HEK293 (cell line): ENCODE results near the gene SEMA4C.

ENCODE experiments used
- CTCF ChIA-PET: fragments of 350-600 bp; formaldehyde crosslinking; extraction: SDS; loops from one replicate; lab custom pipeline; 2021; ENCODE audit warnings: antibody characterized with exemption; lab: Yijun Ruan, JAX
- POLR2A ChIA-PET: fragments of 300-600 bp; formaldehyde crosslinking; extraction: SDS; loops from one replicate; lab custom pipeline; 2020; ENCODE audit warnings: antibody characterized with exemption, inconsistent platforms; lab: Yijun Ruan, JAX
- H3K27ac ChIP-seq: fragments of 200-500 bp; sonication (Bioruptor generic); 2 replicates; pipeline ENCODE4 v1.5.1; 2014; ENCODE audit warnings: low read depth, low read length, control low read depth, inconsistent platforms; ENCODE audit errors: extremely low read depth
- H3K36me3 ChIP-seq, 2 experiments: fragments of 200-500 bp in 1 of 2; sonication (Bioruptor generic) in 1 of 2; 1 replicate in 1 of 2; 2 replicates in 1 of 2; pipeline ENCODE4 v1.5.1; 2014 to 2017; ENCODE audit warnings: inconsistent platforms in 2 of 2, low read length in 2 of 2; ENCODE audit not compliant: control insufficient read depth in 2 of 2, insufficient read depth in 1 of 2
- H3K4me1 ChIP-seq: fragments of 200-500 bp; sonication (Bioruptor generic); 2 replicates; pipeline ENCODE4 v1.5.1; 2014; ENCODE audit warnings: mild to moderate bottlenecking, low read length, inconsistent platforms; ENCODE audit not compliant: control insufficient read depth, insufficient read depth
- H3K4me3 ChIP-seq: 2 replicates; pipeline ENCODE4 v1.5.1; 2011; ENCODE audit warnings: low read depth, mild to moderate bottlenecking, control low read depth, low read length, moderate library complexity
- H3K9me3 ChIP-seq: fragments of 200-500 bp; sonication (Bioruptor generic); 2 replicates; pipeline ENCODE4 v1.5.1; 2014; ENCODE audit warnings: low read depth, low read length, inconsistent platforms; ENCODE audit not compliant: control insufficient read depth, insufficient read depth
- FEZF1 ChIP-seq: fragments of 450-650 bp; formaldehyde crosslinking; IDR thresholded peaks from 2 replicates; pipeline ENCODE4 v1.5.1; 2016; ENCODE audit warnings: missing biosample characterization, missing genetic modification characterization
- GLIS1 ChIP-seq: fragments of 450-650 bp; formaldehyde crosslinking; IDR thresholded peaks from 2 replicates; pipeline ENCODE4 v1.5.1; 2016; ENCODE audit warnings: missing biosample characterization, missing genetic modification characterization
- HOXA7 ChIP-seq: sonication (generic); formaldehyde crosslinking; IDR thresholded peaks from 2 replicates; pipeline ENCODE4 v1.8.1; 2022; ENCODE audit warnings: missing genetic modification reagents, borderline replicate concordance
- SCRT1 ChIP-seq: fragments of 450-650 bp; formaldehyde crosslinking; IDR thresholded peaks from 2 replicates; pipeline ENCODE4 v1.5.1; 2016; ENCODE audit warnings: missing biosample characterization, missing genetic modification characterization, borderline replicate concordance
- SETDB1 ChIP-seq: IDR thresholded peaks from one replicate; pipeline ENCODE4 v1.6.1; 2017; ENCODE audit warnings: mild to moderate bottlenecking, low read length, moderate library complexity, mixed read lengths; ENCODE audit not compliant: insufficient read length
- TCF7L2 ChIP-seq: IDR thresholded peaks from 2 replicates; pipeline ENCODE4 v1.6.1; 2011; ENCODE audit warnings: low read depth, mild to moderate bottlenecking, inconsistent platforms, low read length, moderate library complexity, borderline replicate concordance
- ZIC2 ChIP-seq: fragments of 450-650 bp; formaldehyde crosslinking; IDR thresholded peaks from 2 replicates; pipeline ENCODE4 v1.5.1; 2016; ENCODE audit warnings: missing biosample characterization, missing genetic modification characterization
- ZNF114 ChIP-seq: fragments of 450-650 bp; formaldehyde crosslinking; IDR thresholded peaks from 2 replicates; pipeline ENCODE4 v1.5.0; 2017; ENCODE audit warnings: missing biosample characterization, missing genetic modification characterization
- ZNF2 ChIP-seq: fragments of 450-650 bp; formaldehyde crosslinking; IDR thresholded peaks from 2 replicates; pipeline ENCODE4 v1.5.1; 2016; ENCODE audit warnings: missing biosample characterization, missing genetic modification characterization
- ZNF423 ChIP-seq: fragments of 450-650 bp; formaldehyde crosslinking; IDR thresholded peaks from 2 replicates; pipeline ENCODE4 v1.5.1; 2016; ENCODE audit warnings: missing biosample characterization, missing genetic modification characterization
- ZNF426 ChIP-seq: fragments of 450-650 bp; formaldehyde crosslinking; IDR thresholded peaks from 2 replicates; pipeline ENCODE4 v1.5.1; 2017; ENCODE audit warnings: missing biosample characterization, missing genetic modification characterization, mild to moderate bottlenecking, inconsistent platforms, moderate library complexity
- ZNF521 ChIP-seq: fragments of 450-650 bp; formaldehyde crosslinking; IDR thresholded peaks from 2 replicates; pipeline ENCODE4 v1.5.1; 2017; ENCODE audit warnings: missing biosample characterization, mild to moderate bottlenecking, missing genetic modification characterization
- ZNF529 ChIP-seq: fragments of 450-650 bp; formaldehyde crosslinking; IDR thresholded peaks from 2 replicates; pipeline ENCODE4 v1.5.1; 2017; ENCODE audit warnings: missing genetic modification characterization, missing biosample characterization; ENCODE audit not compliant: insufficient replicate concordance
- ZNF530 ChIP-seq: fragments of 450-650 bp; formaldehyde crosslinking; IDR thresholded peaks from 2 replicates; pipeline ENCODE4 v1.5.1; 2016; ENCODE audit warnings: low read depth, missing biosample characterization, missing genetic modification characterization
- ZNF558 ChIP-seq: fragments of 450-650 bp; formaldehyde crosslinking; IDR thresholded peaks from 2 replicates; pipeline ENCODE4 v1.5.1; 2016; ENCODE audit warnings: missing biosample characterization, missing genetic modification characterization
- ZNF600 ChIP-seq: fragments of 450-650 bp; formaldehyde crosslinking; IDR thresholded peaks from 2 replicates; pipeline ENCODE4 v1.5.1; 2016; ENCODE audit warnings: missing biosample characterization, missing genetic modification characterization
- ZNF610 ChIP-seq: fragments of 450-650 bp; formaldehyde crosslinking; IDR thresholded peaks from 2 replicates; pipeline ENCODE4 v1.5.1; 2016; ENCODE audit warnings: missing biosample characterization, missing genetic modification characterization, borderline replicate concordance
- ZNF785 ChIP-seq: fragments of 450-650 bp; formaldehyde crosslinking; IDR thresholded peaks from 2 replicates; pipeline ENCODE4 v1.5.1; 2016; ENCODE audit warnings: missing biosample characterization, missing genetic modification characterization
- ZXDB ChIP-seq: fragments of 450-650 bp; formaldehyde crosslinking; IDR thresholded peaks from 2 replicates; pipeline ENCODE4 v1.5.1; 2016; ENCODE audit warnings: missing biosample characterization, missing genetic modification characterization
- TF ChIP-seq, protein P1 (sequence below): sonication (generic); formaldehyde crosslinking; IDR thresholded peaks from 2 replicates; pipeline ENCODE4 v1.8.1; 2022; ENCODE audit warnings: mild to moderate bottlenecking, moderate library complexity, missing genetic modification reagents

Gene SEMA4C

DNA sequence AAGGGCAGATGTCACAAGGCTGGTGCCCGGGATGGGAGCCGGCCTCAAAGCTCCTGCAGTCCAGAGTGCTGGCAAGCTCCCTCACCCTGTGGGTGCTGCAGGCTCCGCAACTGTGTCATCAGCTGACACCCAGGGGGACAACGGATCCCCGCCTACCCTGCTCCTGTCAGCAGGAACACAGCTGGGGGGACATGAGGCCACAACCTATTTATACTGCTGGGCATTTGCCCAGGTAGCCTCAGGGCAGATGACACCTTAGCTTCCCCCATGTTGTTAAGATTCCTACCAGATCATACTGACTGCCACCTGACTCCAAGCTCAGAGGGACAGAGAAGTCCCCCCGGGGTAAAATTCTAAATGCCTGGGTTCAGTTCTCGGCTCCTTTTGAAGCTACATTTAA is 27.3 kb downstream of the SEMA4C start:
- H3K9me3 ChIP-seq, result no peaks in the 10 kb centered on the region
- no peak overlapping the region for H3K27ac ChIP-seq
- ChIA-PET POLR2A (interaction anchor here (0.9 to 2.3 kb wide), 2 partner anchors 15 to 26 kb away, joined by 4 to 11 read pairs; partner anchors contain the start of genes ANKRD39 and CNNM3), CTCF (interaction anchor here (0.7 to 2.1 kb wide), 2 partner anchors 15 to 269 kb away, joined by 5 read pairs; partner anchors contain the start of gene ANKRD39)
- TF ChIP-seq ZNF610 (tag by site-specific recombination) (no peak), ZXDB (tag by site-specific recombination) (no peak), FEZF1 (tag by site-specific recombination) (no peak), ZIC2 (tag by site-specific recombination) (peak; percentile 57; the same call in 1 of the 2 replicates), ZNF529 (no peak), ZNF558 (tag by site-specific recombination) (no peak), ZNF426 (no peak), ZNF530 (tag by site-specific recombination) (no peak), ZNF785 (tag by site-specific recombination) (no peak), SCRT1 (tag by site-specific recombination) (no peak), ZNF521 (tag by site-specific recombination) (no peak), ZNF114 (tag by site-specific recombination) (no peak), GLIS1 (tag by site-specific recombination) (peak; percentile 89)
- TF ChIP-seq, protein P1, sequence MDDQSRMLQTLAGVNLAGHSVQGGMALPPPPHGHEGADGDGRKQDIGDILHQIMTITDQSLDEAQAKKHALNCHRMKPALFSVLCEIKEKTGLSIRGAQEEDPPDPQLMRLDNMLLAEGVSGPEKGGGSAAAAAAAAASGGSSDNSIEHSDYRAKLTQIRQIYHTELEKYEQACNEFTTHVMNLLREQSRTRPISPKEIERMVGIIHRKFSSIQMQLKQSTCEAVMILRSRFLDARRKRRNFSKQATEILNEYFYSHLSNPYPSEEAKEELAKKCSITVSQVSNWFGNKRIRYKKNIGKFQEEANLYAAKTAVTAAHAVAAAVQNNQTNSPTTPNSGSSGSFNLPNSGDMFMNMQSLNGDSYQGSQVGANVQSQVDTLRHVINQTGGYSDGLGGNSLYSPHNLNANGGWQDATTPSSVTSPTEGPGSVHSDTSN (CRISPR knock-in tag), result no peak
- H3K4me1 ChIP-seq, result no peaks in the 10 kb centered on the region
- no peak overlapping the region for H3K4me3 ChIP-seq
- H3K36me3 ChIP-seq, result peaks cover 4 to 45% of the 10 kb centered on the region in 2 experiments

DNA sequence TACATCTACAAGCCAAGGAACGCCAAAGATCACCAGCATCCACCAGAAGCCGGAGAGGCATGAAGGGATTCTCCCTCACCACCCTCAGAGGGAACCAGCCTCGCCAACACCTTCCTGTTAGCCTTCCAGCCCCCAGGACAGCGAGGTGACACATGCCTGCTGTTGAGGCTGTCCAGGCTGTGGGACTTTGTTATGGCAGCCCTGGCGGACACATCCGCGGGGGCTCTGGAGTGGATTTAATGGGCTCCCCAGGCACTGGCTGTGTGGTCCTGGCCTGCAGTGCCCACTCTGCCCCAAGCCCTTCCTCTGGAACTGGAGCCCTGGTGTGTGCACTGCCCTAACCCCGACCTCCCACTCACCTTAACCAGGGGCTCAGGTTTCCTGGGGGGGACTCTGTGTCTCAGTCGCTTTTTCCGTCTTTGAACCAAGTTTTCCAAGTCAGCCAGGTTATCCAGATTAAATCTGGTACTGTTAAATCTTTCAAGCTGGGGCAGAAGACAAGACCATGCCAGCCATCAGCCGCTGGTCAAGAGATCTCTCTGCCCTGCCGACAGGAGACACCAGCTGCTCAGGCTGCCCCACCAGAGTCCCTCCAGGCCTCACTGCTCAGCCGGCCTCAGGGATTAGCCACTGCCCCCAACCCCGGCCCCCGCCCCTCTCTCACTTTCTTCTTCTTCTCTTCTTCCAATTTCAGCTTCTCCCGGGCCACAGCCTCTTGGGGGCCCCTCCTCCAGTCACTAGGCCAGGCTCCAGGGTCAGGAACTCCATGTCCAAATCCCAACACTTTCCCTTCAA is 28.0 kb downstream of the SEMA4C start:
- ChIA-PET POLR2A (interaction anchor here (2.3 kb wide), 1 partner anchor 16 kb away, joined by 11 read pairs; the partner anchor contains the start of gene ANKRD39), CTCF (interaction anchor here (2.1 kb wide), 1 partner anchor 16 kb away, joined by 5 read pairs; the partner anchor contains the start of gene ANKRD39)
- H3K9me3 ChIP-seq, result no peaks in the 10 kb centered on the region
- no peak overlapping the region for H3K27ac ChIP-seq
- H3K36me3 ChIP-seq, result peaks cover 5 to 45% of the 10 kb centered on the region in 2 experiments; a peak in 2 of 3 replicates
- TF ChIP-seq ZIC2 (tag by site-specific recombination) (peak; percentile 43), ZNF600 (0 out of 2 replicates have a peak, but pooled peaks have one; percentile 13), ZNF2 (tag by site-specific recombination) (no peak)
- no peak overlapping the region for H3K4me3 ChIP-seq
- H3K4me1 ChIP-seq, result no peaks in the 10 kb centered on the region

DNA sequence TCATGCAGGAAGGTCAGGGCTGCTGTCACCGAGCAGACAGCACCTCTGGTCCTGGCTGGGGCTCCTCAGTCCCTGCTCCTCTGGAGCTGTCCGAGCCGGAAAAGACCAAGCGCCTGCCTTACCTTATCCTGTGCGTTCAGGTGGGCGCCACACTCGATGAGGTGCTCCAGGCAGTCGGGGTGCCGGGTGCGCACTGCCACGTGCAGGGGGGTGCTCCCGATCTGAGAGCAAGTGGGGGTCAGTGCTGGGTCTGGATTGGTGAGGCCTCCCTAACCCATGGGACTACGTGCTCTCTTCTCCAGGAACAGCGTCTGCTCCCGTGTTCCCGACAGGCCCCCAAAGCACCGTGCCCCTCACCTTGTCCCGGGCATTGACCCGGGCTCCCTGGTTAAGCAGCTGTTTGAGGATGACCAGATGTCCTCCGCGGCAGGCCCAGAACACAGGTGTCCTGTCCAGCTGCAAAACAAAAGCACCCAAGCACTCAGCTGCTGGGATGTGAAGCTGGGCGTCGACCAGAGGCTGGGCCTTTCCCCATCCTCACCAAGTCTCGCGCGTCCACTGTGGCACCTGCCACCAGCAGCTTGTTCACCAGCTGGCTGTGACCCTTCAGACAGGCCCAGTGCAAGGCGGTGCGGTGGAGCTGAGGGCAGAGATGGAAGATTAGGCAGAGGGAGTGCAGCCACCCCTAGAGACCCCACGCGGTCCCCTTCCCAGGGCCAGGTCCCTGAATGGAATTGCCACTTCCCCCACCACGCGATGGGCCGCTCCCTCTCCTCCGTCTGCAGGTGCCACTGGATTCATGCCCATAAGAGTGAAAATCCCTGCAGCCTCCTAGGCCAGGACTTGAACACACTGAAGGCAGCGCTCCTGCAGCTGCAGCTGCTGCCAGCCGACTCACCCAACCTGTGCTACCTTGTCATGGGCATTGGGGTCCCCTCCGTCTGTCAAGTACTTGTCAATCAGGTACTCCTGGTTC is 29.7 kb downstream of the SEMA4C start:
- POLR2A ChIA-PET, result no interaction called here
- H3K36me3 ChIP-seq, result peaks cover 4 to 44% of the 10 kb centered on the region in 2 experiments
- TF ChIP-seq SETDB1 (no peak), HOXA7 (no peak), TCF7L2 (no peak), ZNF423 (tag by site-specific recombination) (no peak)
- H3K4me3 ChIP-seq, result no peak overlapping the region
- CTCF ChIA-PET, result interaction anchor here (0.5 to 0.8 kb wide), 2 partner anchors 79 to 121 kb away, joined by 3 read pairs; no protein-coding TSS in a partner anchor
- no peak overlapping the region for H3K27ac ChIP-seq
- no peaks in the 10 kb centered on the region for H3K4me1 ChIP-seq
- H3K9me3 ChIP-seq, result no peaks in the 10 kb centered on the region
